Prostate gland (tissue), 2 donors: Measurements from ENCODE around the gene ARID5A.

Source experiments
- POLR2A ChIP-seq: fragments of 450-650 bp; IDR thresholded peaks from one replicate; pipeline ENCODE4 v1.6.1; 2016; ENCODE audit warnings: antibody characterized with exemption, mild to moderate bottlenecking
- TF ChIP-seq, protein P1 (sequence below), 4 experiments: fragments of 200-600 bp in 2 of 4; fragments of 450-650 bp in 2 of 4; sonication (generic) in 2 of 4; IDR thresholded peaks; 1 replicate in 3 of 4; 2 replicates in 1 of 4; pipeline ENCODE4 v1.5.1; 2016 to 2019; ENCODE audit warnings: antibody characterized with exemption in 4 of 4, mild to moderate bottlenecking in 2 of 4, moderate library complexity in 2 of 4

GRCh38 chr2:96549466-96549785, 12.9 kb downstream of the ARID5A start:
- TF ChIP-seq, protein P1, sequence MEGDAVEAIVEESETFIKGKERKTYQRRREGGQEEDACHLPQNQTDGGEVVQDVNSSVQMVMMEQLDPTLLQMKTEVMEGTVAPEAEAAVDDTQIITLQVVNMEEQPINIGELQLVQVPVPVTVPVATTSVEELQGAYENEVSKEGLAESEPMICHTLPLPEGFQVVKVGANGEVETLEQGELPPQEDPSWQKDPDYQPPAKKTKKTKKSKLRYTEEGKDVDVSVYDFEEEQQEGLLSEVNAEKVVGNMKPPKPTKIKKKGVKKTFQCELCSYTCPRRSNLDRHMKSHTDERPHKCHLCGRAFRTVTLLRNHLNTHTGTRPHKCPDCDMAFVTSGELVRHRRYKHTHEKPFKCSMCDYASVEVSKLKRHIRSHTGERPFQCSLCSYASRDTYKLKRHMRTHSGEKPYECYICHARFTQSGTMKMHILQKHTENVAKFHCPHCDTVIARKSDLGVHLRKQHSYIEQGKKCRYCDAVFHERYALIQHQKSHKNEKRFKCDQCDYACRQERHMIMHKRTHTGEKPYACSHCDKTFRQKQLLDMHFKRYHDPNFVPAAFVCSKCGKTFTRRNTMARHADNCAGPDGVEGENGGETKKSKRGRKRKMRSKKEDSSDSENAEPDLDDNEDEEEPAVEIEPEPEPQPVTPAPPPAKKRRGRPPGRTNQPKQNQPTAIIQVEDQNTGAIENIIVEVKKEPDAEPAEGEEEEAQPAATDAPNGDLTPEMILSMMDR (IDR thresholded peaks at IDR 0.05): no peak
- no peak for TF ChIP-seq POLR2A
